ENCODE results near the gene STMN3. TPM values are rescaled to one million over a fixed set of nuclear protein-coding genes. Genes with fewer than 3 reads are reported as not detected.

The STMN3 gene
- total RNA-seq, 1 experiment from 2014 or later, result 65.6 TPM

DNA sequence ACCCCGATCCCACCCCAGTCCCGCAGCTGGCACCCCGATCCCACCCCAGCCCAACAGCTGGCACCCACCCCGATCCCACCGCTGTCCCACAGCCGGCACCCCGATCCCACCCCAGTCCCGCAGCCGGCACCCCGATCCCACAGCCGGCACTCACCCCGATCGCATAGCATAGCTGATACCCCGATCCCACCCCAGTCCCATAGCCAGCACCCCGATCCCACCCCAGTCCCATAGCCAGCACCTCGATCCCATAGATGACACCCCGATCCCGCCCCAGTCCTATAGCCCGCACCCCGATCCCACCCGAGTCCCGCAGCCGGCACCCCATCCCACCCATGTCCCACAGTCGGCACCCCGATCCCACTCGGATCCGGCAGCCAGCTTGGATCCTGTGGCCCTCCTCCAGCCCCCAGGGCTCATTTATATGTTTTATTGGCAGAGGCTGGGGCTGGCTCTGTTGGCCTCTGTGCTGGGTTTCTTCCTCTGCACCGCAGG is 25.4 kb downstream of the STMN3 start (continued):
- TF ChIP-seq, protein P1, sequence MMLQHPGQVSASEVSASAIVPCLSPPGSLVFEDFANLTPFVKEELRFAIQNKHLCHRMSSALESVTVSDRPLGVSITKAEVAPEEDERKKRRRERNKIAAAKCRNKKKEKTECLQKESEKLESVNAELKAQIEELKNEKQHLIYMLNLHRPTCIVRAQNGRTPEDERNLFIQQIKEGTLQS (CRISPR knock-in tag; conservative IDR thresholded peaks at IDR 0.05), result no peak
- no peak for TF ChIP-seq MYBL2 (CRISPR knock-in tag; IDR thresholded peaks at IDR 0.05)

DNA sequence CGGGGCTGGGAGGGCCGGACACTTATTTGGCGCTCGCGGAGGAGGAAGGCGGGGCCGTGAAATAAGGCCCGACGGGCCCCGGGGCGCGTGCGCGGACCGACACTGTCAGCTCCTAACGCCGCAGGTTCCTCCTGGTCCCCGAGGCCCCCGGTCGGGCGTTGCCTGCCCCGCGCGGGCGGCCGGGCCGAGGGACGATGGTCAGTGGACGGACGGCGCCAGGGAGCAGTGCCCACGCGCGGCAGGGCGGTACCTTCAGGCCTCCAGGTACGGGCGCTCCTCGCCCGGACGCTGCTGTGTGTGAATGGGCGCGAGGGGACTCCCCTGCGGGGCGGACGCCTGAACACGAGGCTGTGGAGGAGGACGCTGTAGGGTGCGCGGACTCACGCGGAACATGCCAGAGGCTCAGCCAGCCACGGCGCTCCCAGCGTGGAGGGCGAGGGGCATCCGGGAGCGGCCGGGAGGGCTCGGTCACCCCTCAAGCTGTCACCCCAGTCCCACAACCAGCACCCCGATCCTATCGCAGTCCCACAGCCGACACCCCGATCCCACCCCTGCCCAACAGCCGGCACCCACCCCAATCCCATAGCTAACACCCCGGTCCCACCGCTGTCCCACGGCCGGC is 26.0 kb downstream of the STMN3 start:
- CTCF ChIA-PET, result interaction anchor here (0.6 to 1.7 kb wide), 5 partner anchors 15 to 159 kb away, joined by 3 to 24 read pairs (median 3); partner anchors contain the start of genes PPDPF and TNFRSF6B
- Mint-ChIP-seq H3K4me1 (peaks cover 21% of the 10 kb centered on the region), H3K4me3 (peak overlapping the region; percentile 65), H3K36me3 (no peaks in the 10 kb centered on the region), H3K27ac (no peak overlapping the region), H3K27me3 (ENCODE audit: low read depth) (peaks cover 3% of the 10 kb centered on the region; the same call in 1 of the 2 replicates), H3K9me3 (no peaks in the 10 kb centered on the region)
- ATAC-seq, result peak; percentile 75
- POLR2A ChIA-PET, result interaction anchor here (1.0 to 1.7 kb wide), 4 partner anchors 15 to 238 kb away, joined by 4 to 13 read pairs (median 4); partner anchors contain the start of genes PPDPF, STMN3 and TPD52L2
- DNase-seq (ENCODE audit: low spot score), result peak; percentile 92
- no peak for TF ChIP-seq ZNF396 (CRISPR knock-in tag; IDR thresholded peaks at IDR 0.05; ENCODE audit: borderline replicate concordance)
- TF ChIP-seq, protein P2, sequence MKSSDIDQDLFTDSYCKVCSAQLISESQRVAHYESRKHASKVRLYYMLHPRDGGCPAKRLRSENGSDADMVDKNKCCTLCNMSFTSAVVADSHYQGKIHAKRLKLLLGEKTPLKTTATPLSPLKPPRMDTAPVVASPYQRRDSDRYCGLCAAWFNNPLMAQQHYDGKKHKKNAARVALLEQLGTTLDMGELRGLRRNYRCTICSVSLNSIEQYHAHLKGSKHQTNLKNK (CRISPR knock-in tag; IDR thresholded peaks at IDR 0.05), result no peak
- no peak for TF ChIP-seq ETV6 (CRISPR knock-in tag; IDR thresholded peaks at IDR 0.05)
- 0 out of 2 replicates have a peak, but pooled peaks have one; percentile 43 for TF ChIP-seq SP1 (CRISPR knock-in tag; conservative IDR thresholded peaks at IDR 0.05)
- TF ChIP-seq, protein P3, sequence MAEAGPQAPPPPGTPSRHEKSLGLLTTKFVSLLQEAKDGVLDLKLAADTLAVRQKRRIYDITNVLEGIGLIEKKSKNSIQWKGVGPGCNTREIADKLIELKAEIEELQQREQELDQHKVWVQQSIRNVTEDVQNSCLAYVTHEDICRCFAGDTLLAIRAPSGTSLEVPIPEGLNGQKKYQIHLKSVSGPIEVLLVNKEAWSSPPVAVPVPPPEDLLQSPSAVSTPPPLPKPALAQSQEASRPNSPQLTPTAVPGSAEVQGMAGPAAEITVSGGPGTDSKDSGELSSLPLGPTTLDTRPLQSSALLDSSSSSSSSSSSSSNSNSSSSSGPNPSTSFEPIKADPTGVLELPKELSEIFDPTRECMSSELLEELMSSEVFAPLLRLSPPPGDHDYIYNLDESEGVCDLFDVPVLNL (CRISPR knock-in tag; IDR thresholded peaks at IDR 0.05; ENCODE audit: borderline replicate concordance, low read depth), result 0 out of 2 replicates have a peak, but pooled peaks have one; percentile 21
- TF ChIP-seq, protein P4, sequence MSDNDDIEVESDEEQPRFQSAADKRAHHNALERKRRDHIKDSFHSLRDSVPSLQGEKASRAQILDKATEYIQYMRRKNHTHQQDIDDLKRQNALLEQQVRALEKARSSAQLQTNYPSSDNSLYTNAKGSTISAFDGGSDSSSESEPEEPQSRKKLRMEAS (CRISPR knock-in tag; IDR thresholded peaks at IDR 0.05), result peak; percentile 78
- peak; percentile 72 for TF ChIP-seq GABPB1 (CRISPR knock-in tag; IDR thresholded peaks at IDR 0.05)
- TF ChIP-seq, protein P5, sequence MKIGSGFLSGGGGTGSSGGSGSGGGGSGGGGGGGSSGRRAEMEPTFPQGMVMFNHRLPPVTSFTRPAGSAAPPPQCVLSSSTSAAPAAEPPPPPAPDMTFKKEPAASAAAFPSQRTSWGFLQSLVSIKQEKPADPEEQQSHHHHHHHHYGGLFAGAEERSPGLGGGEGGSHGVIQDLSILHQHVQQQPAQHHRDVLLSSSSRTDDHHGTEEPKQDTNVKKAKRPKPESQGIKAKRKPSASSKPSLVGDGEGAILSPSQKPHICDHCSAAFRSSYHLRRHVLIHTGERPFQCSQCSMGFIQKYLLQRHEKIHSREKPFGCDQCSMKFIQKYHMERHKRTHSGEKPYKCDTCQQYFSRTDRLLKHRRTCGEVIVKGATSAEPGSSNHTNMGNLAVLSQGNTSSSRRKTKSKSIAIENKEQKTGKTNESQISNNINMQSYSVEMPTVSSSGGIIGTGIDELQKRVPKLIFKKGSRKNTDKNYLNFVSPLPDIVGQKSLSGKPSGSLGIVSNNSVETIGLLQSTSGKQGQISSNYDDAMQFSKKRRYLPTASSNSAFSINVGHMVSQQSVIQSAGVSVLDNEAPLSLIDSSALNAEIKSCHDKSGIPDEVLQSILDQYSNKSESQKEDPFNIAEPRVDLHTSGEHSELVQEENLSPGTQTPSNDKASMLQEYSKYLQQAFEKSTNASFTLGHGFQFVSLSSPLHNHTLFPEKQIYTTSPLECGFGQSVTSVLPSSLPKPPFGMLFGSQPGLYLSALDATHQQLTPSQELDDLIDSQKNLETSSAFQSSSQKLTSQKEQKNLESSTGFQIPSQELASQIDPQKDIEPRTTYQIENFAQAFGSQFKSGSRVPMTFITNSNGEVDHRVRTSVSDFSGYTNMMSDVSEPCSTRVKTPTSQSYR (CRISPR knock-in tag; IDR thresholded peaks at IDR 0.05), result 0 out of 2 replicates have a peak, but pooled peaks have one; percentile 55
- TF ChIP-seq FOXK1 (CRISPR knock-in tag; IDR thresholded peaks at IDR 0.05), result 0 out of 2 replicates have a peak, but pooled peaks have one; percentile 18
- TF ChIP-seq, protein P6, sequence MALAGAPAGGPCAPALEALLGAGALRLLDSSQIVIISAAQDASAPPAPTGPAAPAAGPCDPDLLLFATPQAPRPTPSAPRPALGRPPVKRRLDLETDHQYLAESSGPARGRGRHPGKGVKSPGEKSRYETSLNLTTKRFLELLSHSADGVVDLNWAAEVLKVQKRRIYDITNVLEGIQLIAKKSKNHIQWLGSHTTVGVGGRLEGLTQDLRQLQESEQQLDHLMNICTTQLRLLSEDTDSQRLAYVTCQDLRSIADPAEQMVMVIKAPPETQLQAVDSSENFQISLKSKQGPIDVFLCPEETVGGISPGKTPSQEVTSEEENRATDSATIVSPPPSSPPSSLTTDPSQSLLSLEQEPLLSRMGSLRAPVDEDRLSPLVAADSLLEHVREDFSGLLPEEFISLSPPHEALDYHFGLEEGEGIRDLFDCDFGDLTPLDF (CRISPR knock-in tag; IDR thresholded peaks at IDR 0.05), result 0 out of 2 replicates have a peak, but pooled peaks have one; percentile 30
- TF ChIP-seq NFE2L1 (CRISPR knock-in tag; IDR thresholded peaks at IDR 0.05), result 0 out of 2 replicates have a peak, but pooled peaks have one; percentile 36
- TF ChIP-seq, protein P7, sequence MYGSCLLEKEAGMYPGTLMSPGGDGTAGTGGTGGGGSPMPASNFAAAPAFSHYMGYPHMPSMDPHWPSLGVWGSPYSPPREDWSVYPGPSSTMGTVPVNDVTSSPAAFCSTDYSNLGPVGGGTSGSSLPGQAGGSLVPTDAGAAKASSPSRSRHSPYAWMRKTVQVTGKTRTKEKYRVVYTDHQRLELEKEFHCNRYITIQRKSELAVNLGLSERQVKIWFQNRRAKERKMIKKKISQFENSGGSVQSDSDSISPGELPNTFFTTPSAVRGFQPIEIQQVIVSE (CRISPR knock-in tag; IDR thresholded peaks at IDR 0.05; ENCODE audit: borderline replicate concordance), result no peak
- TF ChIP-seq, protein P8, sequence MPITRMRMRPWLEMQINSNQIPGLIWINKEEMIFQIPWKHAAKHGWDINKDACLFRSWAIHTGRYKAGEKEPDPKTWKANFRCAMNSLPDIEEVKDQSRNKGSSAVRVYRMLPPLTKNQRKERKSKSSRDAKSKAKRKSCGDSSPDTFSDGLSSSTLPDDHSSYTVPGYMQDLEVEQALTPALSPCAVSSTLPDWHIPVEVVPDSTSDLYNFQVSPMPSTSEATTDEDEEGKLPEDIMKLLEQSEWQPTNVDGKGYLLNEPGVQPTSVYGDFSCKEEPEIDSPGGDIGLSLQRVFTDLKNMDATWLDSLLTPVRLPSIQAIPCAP (CRISPR knock-in tag; IDR thresholded peaks at IDR 0.05), result 0 out of 2 replicates have a peak, but pooled peaks have one; percentile 44
- peak; percentile 53; the same call in 1 of the 2 replicates for TF ChIP-seq CREB1 (CRISPR knock-in tag; IDR thresholded peaks at IDR 0.05)
- no peak for TF ChIP-seq ZNF121 (CRISPR knock-in tag; IDR thresholded peaks at IDR 0.05)
- TF ChIP-seq ZNF416 (CRISPR knock-in tag; IDR thresholded peaks at IDR 0.05), result peak; percentile 70; the same call in 1 of the 2 replicates
- TF ChIP-seq, protein P9, sequence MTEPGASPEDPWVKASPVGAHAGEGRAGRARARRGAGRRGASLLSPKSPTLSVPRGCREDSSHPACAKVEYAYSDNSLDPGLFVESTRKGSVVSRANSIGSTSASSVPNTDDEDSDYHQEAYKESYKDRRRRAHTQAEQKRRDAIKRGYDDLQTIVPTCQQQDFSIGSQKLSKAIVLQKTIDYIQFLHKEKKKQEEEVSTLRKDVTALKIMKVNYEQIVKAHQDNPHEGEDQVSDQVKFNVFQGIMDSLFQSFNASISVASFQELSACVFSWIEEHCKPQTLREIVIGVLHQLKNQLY (CRISPR knock-in tag; IDR thresholded peaks at IDR 0.05), result no peak
- TF ChIP-seq PRRX2 (CRISPR knock-in tag; IDR thresholded peaks at IDR 0.05), result no peak
- TF ChIP-seq, protein P10, sequence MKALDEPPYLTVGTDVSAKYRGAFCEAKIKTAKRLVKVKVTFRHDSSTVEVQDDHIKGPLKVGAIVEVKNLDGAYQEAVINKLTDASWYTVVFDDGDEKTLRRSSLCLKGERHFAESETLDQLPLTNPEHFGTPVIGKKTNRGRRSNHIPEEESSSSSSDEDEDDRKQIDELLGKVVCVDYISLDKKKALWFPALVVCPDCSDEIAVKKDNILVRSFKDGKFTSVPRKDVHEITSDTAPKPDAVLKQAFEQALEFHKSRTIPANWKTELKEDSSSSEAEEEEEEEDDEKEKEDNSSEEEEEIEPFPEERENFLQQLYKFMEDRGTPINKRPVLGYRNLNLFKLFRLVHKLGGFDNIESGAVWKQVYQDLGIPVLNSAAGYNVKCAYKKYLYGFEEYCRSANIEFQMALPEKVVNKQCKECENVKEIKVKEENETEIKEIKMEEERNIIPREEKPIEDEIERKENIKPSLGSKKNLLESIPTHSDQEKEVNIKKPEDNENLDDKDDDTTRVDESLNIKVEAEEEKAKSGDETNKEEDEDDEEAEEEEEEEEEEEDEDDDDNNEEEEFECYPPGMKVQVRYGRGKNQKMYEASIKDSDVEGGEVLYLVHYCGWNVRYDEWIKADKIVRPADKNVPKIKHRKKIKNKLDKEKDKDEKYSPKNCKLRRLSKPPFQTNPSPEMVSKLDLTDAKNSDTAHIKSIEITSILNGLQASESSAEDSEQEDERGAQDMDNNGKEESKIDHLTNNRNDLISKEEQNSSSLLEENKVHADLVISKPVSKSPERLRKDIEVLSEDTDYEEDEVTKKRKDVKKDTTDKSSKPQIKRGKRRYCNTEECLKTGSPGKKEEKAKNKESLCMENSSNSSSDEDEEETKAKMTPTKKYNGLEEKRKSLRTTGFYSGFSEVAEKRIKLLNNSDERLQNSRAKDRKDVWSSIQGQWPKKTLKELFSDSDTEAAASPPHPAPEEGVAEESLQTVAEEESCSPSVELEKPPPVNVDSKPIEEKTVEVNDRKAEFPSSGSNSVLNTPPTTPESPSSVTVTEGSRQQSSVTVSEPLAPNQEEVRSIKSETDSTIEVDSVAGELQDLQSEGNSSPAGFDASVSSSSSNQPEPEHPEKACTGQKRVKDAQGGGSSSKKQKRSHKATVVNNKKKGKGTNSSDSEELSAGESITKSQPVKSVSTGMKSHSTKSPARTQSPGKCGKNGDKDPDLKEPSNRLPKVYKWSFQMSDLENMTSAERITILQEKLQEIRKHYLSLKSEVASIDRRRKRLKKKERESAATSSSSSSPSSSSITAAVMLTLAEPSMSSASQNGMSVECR (CRISPR knock-in tag; IDR thresholded peaks at IDR 0.05; ENCODE audit: borderline replicate concordance), result peak; percentile 84; the same call in 1 of the 2 replicates
- TF ChIP-seq MYBL2 (CRISPR knock-in tag; IDR thresholded peaks at IDR 0.05), result peak; percentile 57; the same call in 1 of the 2 replicates

All from WTC11 (cell line).